HL-60 (cell line): ENCODE results near the gene TSPO.

Experiments used
- GABPA ChIP-seq: IDR thresholded peaks from 2 replicates; pipeline ENCODE4 v1.6.1; 2012; ENCODE audit warnings: low read depth
- TF ChIP-seq, protein P1 (sequence below): IDR thresholded peaks from one replicate; pipeline ENCODE4 v1.5.1; 2011; ENCODE audit warnings: low read length, control low read depth, inconsistent platforms; ENCODE audit not compliant: insufficient read depth

GRCh38 chr22:43207386-43207785 lies 56.0 kb downstream of the TSPO start:
- TF ChIP-seq, protein P1, sequence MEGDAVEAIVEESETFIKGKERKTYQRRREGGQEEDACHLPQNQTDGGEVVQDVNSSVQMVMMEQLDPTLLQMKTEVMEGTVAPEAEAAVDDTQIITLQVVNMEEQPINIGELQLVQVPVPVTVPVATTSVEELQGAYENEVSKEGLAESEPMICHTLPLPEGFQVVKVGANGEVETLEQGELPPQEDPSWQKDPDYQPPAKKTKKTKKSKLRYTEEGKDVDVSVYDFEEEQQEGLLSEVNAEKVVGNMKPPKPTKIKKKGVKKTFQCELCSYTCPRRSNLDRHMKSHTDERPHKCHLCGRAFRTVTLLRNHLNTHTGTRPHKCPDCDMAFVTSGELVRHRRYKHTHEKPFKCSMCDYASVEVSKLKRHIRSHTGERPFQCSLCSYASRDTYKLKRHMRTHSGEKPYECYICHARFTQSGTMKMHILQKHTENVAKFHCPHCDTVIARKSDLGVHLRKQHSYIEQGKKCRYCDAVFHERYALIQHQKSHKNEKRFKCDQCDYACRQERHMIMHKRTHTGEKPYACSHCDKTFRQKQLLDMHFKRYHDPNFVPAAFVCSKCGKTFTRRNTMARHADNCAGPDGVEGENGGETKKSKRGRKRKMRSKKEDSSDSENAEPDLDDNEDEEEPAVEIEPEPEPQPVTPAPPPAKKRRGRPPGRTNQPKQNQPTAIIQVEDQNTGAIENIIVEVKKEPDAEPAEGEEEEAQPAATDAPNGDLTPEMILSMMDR = no peak
- no peak for TF ChIP-seq GABPA
